ENCODE data around the gene RHOT2.

Gene RHOT2

GRCh38 chr16:705431-706188, 37.7 kb downstream of the RHOT2 start, which contains the start of gene FBXL16:
TSS of gene FBXL16 (minus strand) at chr16:705801. CDS start at chr16:697405, 8,396 bp downstream.
- no peak for DNase-seq (ENCODE audit: low read depth)

GRCh38 chr16:706189-707061, 38.5 kb downstream of the RHOT2 start:
- DNase-seq (ENCODE audit: low read depth) = no peak

More at GRCh38 chr16:705431-706188, 37.7 kb downstream of the RHOT2 start, which contains the start of gene FBXL16:
- TF ChIP-seq POLR2A (IDR thresholded peaks at IDR 0.05; ENCODE audit: extremely low read depth, insufficient read length) = no peak
- no peak for TF ChIP-seq MYC (IDR thresholded peaks at IDR 0.05; ENCODE audit: low read depth, low read length)
- no peak for TF ChIP-seq CTCF (IDR thresholded peaks at IDR 0.05; ENCODE audit: low read depth, low read length)
- no peak for TF ChIP-seq MAX (IDR thresholded peaks at IDR 0.05; ENCODE audit: low read depth, low read length)
- H3K4me3 ChIP-seq (ENCODE audit: low read depth, low read length) = no peak within 1 kb of the TSS

GRCh38 chr16:707062-707538, 39.2 kb downstream of the RHOT2 start:
- no peak for DNase-seq (ENCODE audit: low read depth)
- TF ChIP-seq MAX (IDR thresholded peaks at IDR 0.05; ENCODE audit: low read depth, low read length) (no peak), POLR2A (IDR thresholded peaks at IDR 0.05; ENCODE audit: extremely low read depth, insufficient read length) (no peak), MYC (IDR thresholded peaks at IDR 0.05; ENCODE audit: low read depth, low read length) (no peak), CTCF (IDR thresholded peaks at IDR 0.05; ENCODE audit: low read depth, low read length) (no peak)
- H3K4me3 ChIP-seq (ENCODE audit: low read depth, low read length) = no peak overlapping the region

More at GRCh38 chr16:706189-707061, 38.5 kb downstream of the RHOT2 start:
- TF ChIP-seq MAX (IDR thresholded peaks at IDR 0.05; ENCODE audit: low read depth, low read length) (no peak), MYC (IDR thresholded peaks at IDR 0.05; ENCODE audit: low read depth, low read length) (no peak), POLR2A (IDR thresholded peaks at IDR 0.05; ENCODE audit: extremely low read depth, insufficient read length) (no peak), CTCF (IDR thresholded peaks at IDR 0.05; ENCODE audit: low read depth, low read length) (no peak)
- no peak overlapping the region for H3K4me3 ChIP-seq (ENCODE audit: low read depth, low read length)

- TF ChIP-seq MYC (IDR thresholded peaks at IDR 0.05; ENCODE audit: low read depth, low read length) = no peak
- TF ChIP-seq MAX (IDR thresholded peaks at IDR 0.05; ENCODE audit: low read depth, low read length) = no peak
- TF ChIP-seq CTCF (IDR thresholded peaks at IDR 0.05; ENCODE audit: low read depth, low read length) = no peak
- TF ChIP-seq POLR2A (IDR thresholded peaks at IDR 0.05; ENCODE audit: extremely low read depth, insufficient read length) = no peak
- no peak for DNase-seq (ENCODE audit: low read depth)
- H3K4me3 ChIP-seq (ENCODE audit: low read depth, low read length) = no peak overlapping the region
These were observed 40.1 kb downstream of the RHOT2 start for GRCh38 chr16:708019-708418.

GRCh38 chr16:708959-709358, 41.0 kb downstream of the RHOT2 start:
- TF ChIP-seq CTCF (IDR thresholded peaks at IDR 0.05; ENCODE audit: low read depth, low read length) = no peak
- DNase-seq (ENCODE audit: low read depth) = no peak
- H3K4me3 ChIP-seq (ENCODE audit: low read depth, low read length) = no peak overlapping the region

Data from NB4 (cell line).